Measurements from ENCODE around the gene DERL2. TPM values are rescaled to one million over a fixed set of nuclear protein-coding genes. Genes with fewer than 3 reads are reported as not detected.
A peak's percentile ranks its signal among the peaks of the same experiment; 100 is the strongest.

The DERL2 gene
- total RNA-seq, 4 donors from 2014 or later: 4.6 to 37.5 (median 21.7) TPM

DNA sequence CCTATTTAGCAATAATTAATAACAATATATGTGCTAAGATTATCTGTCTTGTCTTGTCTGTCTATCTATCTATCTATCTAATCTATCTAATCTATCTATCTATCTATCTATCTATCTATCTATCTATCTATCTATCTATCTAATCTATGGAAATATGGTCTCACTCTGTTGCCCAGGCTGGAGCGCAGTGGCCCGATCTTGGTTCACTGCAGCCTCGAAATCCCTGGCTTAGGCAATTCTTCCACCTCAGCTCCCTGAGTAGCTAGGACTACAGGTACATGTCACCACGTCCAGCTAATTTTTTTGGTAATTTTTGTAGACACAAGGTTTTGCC is 45.1 kb upstream of the DERL2 start:
- in situ Hi-C loops (cut with MboI; ENCODE audit: low pct_ligation_motif_present in 1 of 4, low pct_unique_long_range_greater_than_20kb in 1 of 4, low sequenced_read_pairs in 3 of 4) (no loop called here), intact Hi-C loops (cut with DNase I; ENCODE audit: low total_unique reads) (no loop called here)
- Histone ChIP-seq H3K4me3 (no peak overlapping the region), H3K4me1 (peaks cover 0 to 14% (median 6%) of the 10 kb centered on the region in 4 donors), H3K9me3 (no peaks in the 10 kb centered on the region), H3K36me3 (no peaks in the 10 kb centered on the region), H3K27me3 (no peaks in the 10 kb centered on the region), H3K27ac (no peak overlapping the region)
- DNase-seq: no peak
- TF ChIP-seq, protein P1, sequence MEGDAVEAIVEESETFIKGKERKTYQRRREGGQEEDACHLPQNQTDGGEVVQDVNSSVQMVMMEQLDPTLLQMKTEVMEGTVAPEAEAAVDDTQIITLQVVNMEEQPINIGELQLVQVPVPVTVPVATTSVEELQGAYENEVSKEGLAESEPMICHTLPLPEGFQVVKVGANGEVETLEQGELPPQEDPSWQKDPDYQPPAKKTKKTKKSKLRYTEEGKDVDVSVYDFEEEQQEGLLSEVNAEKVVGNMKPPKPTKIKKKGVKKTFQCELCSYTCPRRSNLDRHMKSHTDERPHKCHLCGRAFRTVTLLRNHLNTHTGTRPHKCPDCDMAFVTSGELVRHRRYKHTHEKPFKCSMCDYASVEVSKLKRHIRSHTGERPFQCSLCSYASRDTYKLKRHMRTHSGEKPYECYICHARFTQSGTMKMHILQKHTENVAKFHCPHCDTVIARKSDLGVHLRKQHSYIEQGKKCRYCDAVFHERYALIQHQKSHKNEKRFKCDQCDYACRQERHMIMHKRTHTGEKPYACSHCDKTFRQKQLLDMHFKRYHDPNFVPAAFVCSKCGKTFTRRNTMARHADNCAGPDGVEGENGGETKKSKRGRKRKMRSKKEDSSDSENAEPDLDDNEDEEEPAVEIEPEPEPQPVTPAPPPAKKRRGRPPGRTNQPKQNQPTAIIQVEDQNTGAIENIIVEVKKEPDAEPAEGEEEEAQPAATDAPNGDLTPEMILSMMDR (IDR thresholded peaks at IDR 0.05): no peak
- no peak for TF ChIP-seq POLR2A (IDR thresholded peaks at IDR 0.05)
- TF ChIP-seq EP300 (IDR thresholded peaks at IDR 0.05; ENCODE audit: low read depth): no peak
- no peak for TF ChIP-seq POLR2AphosphoS5 (IDR thresholded peaks at IDR 0.05)
- 89 to 94% methylated on average over 4 of the region's 4 CpGs for WGBS, 2 donors (ENCODE audit: low coverage in 1 of 2)

DNA sequence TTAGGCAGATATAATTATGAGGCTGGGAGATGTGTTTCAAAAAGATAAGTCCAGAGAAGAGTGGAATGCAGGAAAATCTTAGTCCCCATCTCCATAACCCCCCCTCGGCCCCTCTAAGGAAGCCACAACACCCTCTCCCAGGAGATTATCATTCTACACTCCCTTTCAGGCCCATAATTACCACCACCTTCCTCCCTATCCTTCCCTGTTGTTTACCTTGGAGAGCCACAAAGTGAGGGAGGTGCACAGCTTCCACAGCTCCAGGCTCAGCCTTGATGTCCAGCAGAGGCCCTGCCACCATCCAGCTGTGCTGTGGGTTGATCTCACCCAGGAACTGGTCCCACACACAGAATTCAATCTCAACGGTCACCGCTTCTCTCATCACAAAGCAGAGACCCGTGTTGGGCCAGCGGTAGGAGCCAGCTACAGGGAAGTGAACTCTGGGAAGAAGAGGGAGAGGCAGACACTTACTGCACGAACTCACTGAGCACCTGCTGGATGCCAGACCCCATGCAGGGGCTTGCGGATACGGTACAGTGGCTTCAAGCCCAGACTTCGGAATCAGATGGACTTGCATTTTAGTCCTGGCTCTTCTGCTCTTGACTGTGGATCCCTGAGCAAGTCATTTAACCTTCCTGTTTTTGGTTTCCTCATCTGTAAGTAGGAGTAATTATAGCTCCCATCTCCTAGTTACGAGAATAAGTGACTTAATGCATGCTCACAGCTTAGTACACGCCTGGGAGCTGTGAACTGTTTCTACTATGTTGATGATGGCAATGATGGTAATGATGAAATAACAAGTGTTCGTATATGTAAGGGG is 44.5 kb upstream of the DERL2 start:
- no peak overlapping the region for H3K4me3 ChIP-seq
- H3K27ac ChIP-seq: no peak overlapping the region
- in situ Hi-C loops (cut with MboI; ENCODE audit: low pct_ligation_motif_present in 1 of 4, low pct_unique_long_range_greater_than_20kb in 1 of 4, low sequenced_read_pairs in 3 of 4) (no loop called here), intact Hi-C loops (cut with DNase I; ENCODE audit: low total_unique reads) (no loop called here)
- peaks cover 0 to 14% (median 7%) of the 10 kb centered on the region in 4 donors for H3K4me1 ChIP-seq
- WGBS, 2 donors (ENCODE audit: low coverage in 1 of 2): 76 to 85% methylated on average over 4 to 12 of the region's 12 CpGs
- TF ChIP-seq EP300 (IDR thresholded peaks at IDR 0.05; ENCODE audit: low read depth) (no peak), POLR2AphosphoS5 (IDR thresholded peaks at IDR 0.05) (no peak), POLR2A (IDR thresholded peaks at IDR 0.05) (no peak)
- H3K27me3 ChIP-seq: no peaks in the 10 kb centered on the region
- no peaks in the 10 kb centered on the region for H3K36me3 ChIP-seq
- no peaks in the 10 kb centered on the region for H3K9me3 ChIP-seq
- no peak for DNase-seq

GRCh38 chr17:5527601-5528250 is 41.7 kb upstream of the DERL2 start:
- in situ Hi-C loops (cut with MboI; ENCODE audit: low pct_ligation_motif_present in 1 of 4, low pct_unique_long_range_greater_than_20kb in 1 of 4, low sequenced_read_pairs in 3 of 4): no loop called here
- Histone ChIP-seq H3K9me3 (no peaks in the 10 kb centered on the region), H3K36me3 (no peaks in the 10 kb centered on the region), H3K27ac (peak overlapping the region; percentile 62 to 74 (median 72)), H3K4me1 (peaks cover 0 to 14% (median 7%) of the 10 kb centered on the region in 4 donors), H3K27me3 (no peaks in the 10 kb centered on the region), H3K4me3 (no peak overlapping the region)
- WGBS, 2 donors (ENCODE audit: low coverage in 1 of 2): 80 to 84% methylated on average over 1 to 7 of the region's 9 CpGs
- no peak for DNase-seq
- TF ChIP-seq EP300 (IDR thresholded peaks at IDR 0.05; ENCODE audit: low read depth) (no peak), POLR2A (IDR thresholded peaks at IDR 0.05) (no peak), POLR2AphosphoS5 (IDR thresholded peaks at IDR 0.05) (no peak)
- TF ChIP-seq, protein P1 (IDR thresholded peaks at IDR 0.05): no peak
- intact Hi-C loops (cut with DNase I; ENCODE audit: low total_unique reads): no loop called here

GRCh38 chr17:5526821-5527598 is 41.0 kb upstream of the DERL2 start:
- Histone ChIP-seq H3K4me3 (no peak overlapping the region), H3K27me3 (no peaks in the 10 kb centered on the region), H3K4me1 (peaks cover 0 to 14% (median 7%) of the 10 kb centered on the region in 4 donors), H3K27ac (peak overlapping the region; percentile 62 to 74 (median 72)), H3K9me3 (no peaks in the 10 kb centered on the region), H3K36me3 (no peaks in the 10 kb centered on the region)
- peak; percentile 26 for DNase-seq
- in situ Hi-C loops (cut with MboI; ENCODE audit: low pct_ligation_motif_present in 1 of 4, low pct_unique_long_range_greater_than_20kb in 1 of 4, low sequenced_read_pairs in 3 of 4) (no loop called here), intact Hi-C loops (cut with DNase I; ENCODE audit: low total_unique reads) (no loop called here)
- TF ChIP-seq POLR2AphosphoS5 (IDR thresholded peaks at IDR 0.05): peak; percentile 53 to 76 (median 75)
- no peak for TF ChIP-seq POLR2A (IDR thresholded peaks at IDR 0.05)
- WGBS, 2 donors (ENCODE audit: low coverage in 1 of 2): 57% methylated on average over 14 of the region's 14 CpGs; no CpG with 5 or more reads in 1 of the 2 donors
